IgD-negative memory B cell (primary cell): ENCODE results near the gene ZNF441. TPM values are rescaled to one million over a fixed set of nuclear protein-coding genes. Genes with fewer than 3 reads are reported as not detected.
"Not testable (repeated sequence)": the region's sequence is repeated elsewhere in the genome, so short reads cannot be mapped to it uniquely, and the experiment has no call there.

Source experiments
- H3K27ac Mint-ChIP-seq, 3 donors: one replicate each; pipeline ENCODE4 v1.8.0; 2020 to 2022; ENCODE audit warnings: mild to moderate bottlenecking in 3 of 3, mixed read lengths in 3 of 3, moderate library complexity in 1 of 3
- H3K27me3 Mint-ChIP-seq: one replicate; pipeline ENCODE4 v1.8.0; 2021; ENCODE audit warnings: mixed read lengths
- H3K36me3 Mint-ChIP-seq: one replicate; pipeline ENCODE4 v1.8.0; 2020; ENCODE audit warnings: mild to moderate bottlenecking, mixed read lengths
- H3K4me1 Mint-ChIP-seq, 3 donors: one replicate each; pipeline ENCODE4 v1.8.0; 2020 to 2022; ENCODE audit warnings: mixed read lengths in 3 of 3, mild to moderate bottlenecking in 1 of 3
- H3K4me3 Mint-ChIP-seq, 4 donors: one replicate each; pipeline ENCODE4 v1.8.0; 2020 to 2022; ENCODE audit warnings: mild to moderate bottlenecking in 4 of 4, mixed read lengths in 4 of 4, moderate library complexity in 3 of 4
- H3K9me3 Mint-ChIP-seq, 3 donors: one replicate each; pipeline ENCODE4 v1.8.0; 2020 to 2021; ENCODE audit warnings: mixed read lengths in 3 of 3, mild to moderate bottlenecking in 1 of 3
- polyA plus RNA-seq: library from polyadenylated mRNA; unstranded; fragments of 300-500 nt; fragmentation: Illumina TruSeq; gene quantifications from one replicate; pipeline ENCODE4 v1.2.3, GENCODE V29; 2021

The ZNF441 gene
- polyA plus RNA-seq, 1 donor from 2014 or later = 9.3 TPM

DNA sequence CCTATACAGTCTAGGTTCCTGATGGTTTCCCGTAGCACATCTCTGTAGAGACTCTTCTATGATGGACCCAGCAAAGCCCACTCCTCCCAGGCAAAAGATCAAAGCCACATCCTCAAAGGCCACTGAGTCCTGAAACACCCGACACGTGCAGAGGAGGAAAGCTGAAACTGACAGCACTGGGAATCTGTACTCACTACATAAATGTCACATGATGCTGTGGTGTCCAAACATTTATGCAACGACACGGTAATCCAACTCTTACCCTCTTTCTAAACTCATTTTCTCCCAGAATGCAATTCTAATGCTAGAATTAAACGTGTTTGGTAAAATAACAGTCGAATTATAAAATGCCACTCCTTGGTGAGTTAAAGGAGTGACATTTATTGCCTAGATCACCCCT is 7.0 kb upstream of the ZNF441 start:
- H3K4me3 Mint-ChIP-seq = no peak overlapping the region
- peaks cover 0 to 2% (median 0%) of the 10 kb centered on the region in 3 donors for H3K4me1 Mint-ChIP-seq
- no peak overlapping the region for H3K27ac Mint-ChIP-seq
- H3K9me3 Mint-ChIP-seq = peaks cover 13 to 39% (median 20%) of the 10 kb centered on the region in 3 donors
- H3K27me3 Mint-ChIP-seq = peaks cover 5% of the 10 kb centered on the region
- H3K36me3 Mint-ChIP-seq = peaks cover 2% of the 10 kb centered on the region

DNA sequence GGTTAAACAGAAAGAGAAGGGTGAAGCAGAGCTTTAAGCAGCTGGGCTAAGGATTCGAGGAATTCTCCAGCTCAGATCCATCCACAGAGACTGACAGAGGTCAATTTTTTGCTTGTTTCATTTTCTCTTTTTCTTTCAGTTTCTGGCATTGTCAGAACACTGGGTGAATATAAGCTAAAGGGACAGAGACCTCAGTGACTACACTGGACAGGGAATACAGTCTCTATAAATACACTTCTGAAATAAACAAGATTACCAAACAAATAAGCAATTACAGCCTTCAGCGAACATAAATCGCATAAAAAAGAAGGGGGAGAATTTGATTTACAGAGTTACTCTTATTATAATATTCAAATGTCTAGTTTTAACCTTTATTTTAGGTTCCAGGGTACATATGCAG is 3.7 kb upstream of the ZNF441 start:
- H3K4me1 Mint-ChIP-seq = peaks cover 6 to 17% (median 8%) of the 10 kb centered on the region in 3 donors
- H3K27me3 Mint-ChIP-seq = no peaks in the 10 kb centered on the region
- H3K9me3 Mint-ChIP-seq = peaks cover 4 to 21% (median 7%) of the 10 kb centered on the region in 3 donors
- H3K36me3 Mint-ChIP-seq = peaks cover 5% of the 10 kb centered on the region
- H3K27ac Mint-ChIP-seq = no peak overlapping the region
- H3K4me3 Mint-ChIP-seq = peak overlapping the region in 1 of 4 donors; percentile 28

DNA sequence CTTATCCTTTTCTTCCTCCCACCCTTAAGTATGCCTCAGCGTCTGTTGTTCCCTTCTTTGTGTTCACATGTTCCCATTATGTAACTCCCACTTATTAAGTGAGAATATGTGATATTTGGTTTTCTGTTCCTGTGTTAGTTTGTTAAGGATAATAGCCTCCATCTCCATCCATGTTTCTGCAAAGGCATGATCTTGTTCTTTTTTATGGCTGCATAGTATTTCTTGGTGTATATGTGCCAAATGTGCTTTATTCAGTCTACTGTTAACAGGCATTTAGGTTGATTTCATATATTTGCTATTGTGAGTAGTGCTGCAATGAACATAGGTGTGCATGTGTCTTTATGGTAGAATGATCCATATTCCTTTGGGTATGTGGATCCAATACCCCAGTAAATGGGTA is 3.2 kb upstream of the ZNF441 start:
- Mint-ChIP-seq H3K4me3 (peak overlapping the region in 1 of 4 donors; percentile 2), H3K9me3 (peaks cover 5 to 21% (median 7%) of the 10 kb centered on the region in 3 donors), H3K27me3 (no peaks in the 10 kb centered on the region), H3K36me3 (peaks cover 5% of the 10 kb centered on the region), H3K4me1 (peaks cover 10 to 20% (median 13%) of the 10 kb centered on the region in 3 donors), H3K27ac (no peak overlapping the region)

DNA sequence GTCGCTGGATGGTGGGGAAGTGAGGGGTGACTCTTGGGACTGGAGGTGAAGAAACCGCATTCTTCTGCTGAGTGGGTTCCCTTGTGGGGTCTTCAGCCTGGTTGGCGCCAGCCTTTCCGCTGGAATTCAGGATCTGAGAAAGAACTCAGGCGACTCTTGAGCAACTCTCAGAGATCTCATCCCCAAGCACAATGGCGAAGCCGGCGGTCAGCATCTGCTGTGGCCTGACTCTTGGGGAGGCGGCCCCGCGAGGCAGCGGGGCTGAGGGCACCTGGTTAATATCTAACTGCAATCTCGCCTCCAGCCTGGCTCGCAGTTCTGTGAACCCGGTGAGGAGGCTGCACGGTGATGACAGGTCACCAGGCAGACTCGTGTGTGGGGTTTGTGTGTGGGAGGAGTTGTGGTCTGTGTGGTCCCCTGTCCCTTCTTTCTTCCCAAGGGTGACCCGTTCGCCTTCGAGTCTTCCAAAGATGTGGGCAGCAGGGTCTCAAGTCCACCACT is 883 bp downstream of the ZNF441 start:
- Mint-ChIP-seq H3K36me3 (peaks cover 17% of the 10 kb centered on the region), H3K9me3 (peaks cover 9 to 25% (median 20%) of the 10 kb centered on the region in 3 donors), H3K27ac (peak overlapping the region; percentile 78 to 87 (median 86)), H3K27me3 (no peaks in the 10 kb centered on the region), H3K4me3 (peak overlapping the region; percentile 97 to 99 (median 98)), H3K4me1 (peaks cover 15 to 23% (median 21%) of the 10 kb centered on the region in 3 donors)

DNA sequence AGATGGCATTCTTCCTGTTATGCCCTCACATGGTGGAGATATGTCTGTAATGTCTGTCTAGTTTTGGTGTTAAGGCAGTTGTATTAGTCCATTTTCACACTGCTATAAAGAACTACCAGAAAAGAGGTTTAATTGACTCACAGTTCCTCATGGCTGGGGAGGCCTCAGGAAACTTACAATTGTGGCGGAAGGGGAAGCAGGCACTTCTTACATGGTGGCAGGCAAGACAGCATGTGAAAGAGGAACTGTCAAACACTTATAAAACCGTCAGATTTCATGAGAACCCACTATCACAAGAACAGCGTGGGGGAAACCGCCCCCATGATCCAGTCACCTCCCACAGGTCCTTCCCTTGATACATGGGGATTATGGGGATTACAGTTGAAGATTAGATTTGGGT is 3.2 kb downstream of the ZNF441 start:
- no peaks in the 10 kb centered on the region for H3K27me3 Mint-ChIP-seq
- H3K36me3 Mint-ChIP-seq = peaks cover 24% of the 10 kb centered on the region
- peak overlapping the region in 1 of 4 donors; percentile 46 for H3K4me3 Mint-ChIP-seq

DNA sequence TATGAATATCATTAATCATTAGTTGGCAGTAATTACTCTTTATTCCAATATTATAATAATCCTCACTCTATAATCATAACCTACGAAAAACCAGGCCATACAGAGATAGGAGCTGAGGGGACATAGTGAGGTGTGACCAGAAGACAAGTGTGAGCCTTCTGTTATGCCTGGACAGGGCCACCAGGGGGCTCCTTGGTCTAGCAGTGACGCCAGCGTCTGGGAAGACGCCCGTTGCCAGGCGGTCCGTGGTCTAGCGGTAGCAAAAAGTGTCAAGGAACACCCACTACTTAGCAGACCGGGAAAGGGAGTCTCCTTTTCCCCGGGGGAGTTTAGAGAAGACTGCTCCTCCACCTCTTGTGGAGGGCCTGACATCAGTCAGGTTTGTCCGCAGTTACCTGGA is 4.7 kb downstream of the ZNF441 start:
- not testable (repeated sequence) for H3K4me3 Mint-ChIP-seq, H3K27ac Mint-ChIP-seq, H3K27me3 Mint-ChIP-seq
- peaks cover 16 to 23% (median 17%) of the 10 kb centered on the region in 3 donors for H3K4me1 Mint-ChIP-seq
- H3K36me3 Mint-ChIP-seq = peaks cover 30% of the 10 kb centered on the region
- peaks cover 8 to 38% (median 32%) of the 10 kb centered on the region in 3 donors for H3K9me3 Mint-ChIP-seq

More for the DNA sequence above, 3.2 kb downstream of the ZNF441 start:
- Mint-ChIP-seq H3K9me3 (peaks cover 8 to 31% (median 26%) of the 10 kb centered on the region in 3 donors), H3K27ac (peak overlapping the region in 1 of 3 donors; percentile 7), H3K4me1 (peaks cover 17 to 25% (median 21%) of the 10 kb centered on the region in 3 donors)

DNA sequence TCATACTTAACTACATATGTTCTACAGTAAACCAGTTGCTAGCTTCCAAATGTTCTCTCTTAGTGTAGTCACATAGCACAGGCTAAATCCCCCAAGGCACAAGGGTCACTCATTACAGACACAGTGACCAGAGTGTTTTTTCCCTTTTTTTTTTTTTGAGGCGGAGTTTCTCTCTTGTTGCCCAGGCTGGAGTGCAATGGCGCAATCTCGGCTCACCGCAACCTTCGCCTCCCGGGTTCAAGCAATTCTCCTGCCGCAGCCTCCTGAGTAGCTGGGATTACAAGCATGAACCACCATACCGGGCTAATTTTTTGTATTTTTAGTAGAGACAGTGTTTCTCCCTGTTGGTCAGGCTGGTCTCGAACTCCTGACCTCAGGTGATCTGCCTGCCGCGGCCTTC is 9.9 kb downstream of the ZNF441 start:
- H3K4me3 Mint-ChIP-seq, H3K27ac Mint-ChIP-seq, H3K27me3 Mint-ChIP-seq, H3K4me1 Mint-ChIP-seq: not testable (repeated sequence)
- Mint-ChIP-seq H3K9me3 (peaks cover 11 to 53% (median 47%) of the 10 kb centered on the region in 3 donors), H3K36me3 (peaks cover 46% of the 10 kb centered on the region)

DNA sequence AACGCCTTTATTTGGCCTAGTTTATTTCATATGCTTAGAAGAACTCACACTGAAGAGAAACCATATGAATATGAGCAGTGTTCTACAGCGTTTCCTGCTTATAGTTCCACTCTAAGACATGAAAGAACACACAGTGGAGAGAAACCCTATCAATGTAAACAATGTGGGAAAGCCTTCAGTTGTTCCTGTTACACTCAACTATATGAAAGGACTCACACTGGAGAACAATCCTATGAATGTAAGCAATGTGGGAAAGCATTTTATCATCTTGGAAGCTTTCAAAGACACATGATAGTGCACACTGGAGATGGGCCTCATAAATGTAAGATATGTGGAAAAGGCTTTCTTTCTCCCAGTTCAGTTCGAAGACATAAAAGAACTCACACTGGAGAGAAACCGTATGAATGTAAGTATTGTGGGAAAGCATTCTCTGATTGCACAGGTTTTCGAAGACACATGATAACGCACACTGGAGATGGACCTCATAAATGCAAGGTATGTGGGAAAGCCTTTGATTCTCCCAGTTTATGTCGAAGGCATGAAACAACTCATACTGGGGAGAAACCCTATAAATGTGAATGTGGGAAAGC is 13.7 kb downstream of the ZNF441 start:
- Mint-ChIP-seq H3K4me3 (peak overlapping the region in 1 of 4 donors; percentile 49), H3K9me3 (peaks cover 17 to 53% (median 35%) of the 10 kb centered on the region in 3 donors), H3K27me3 (no peaks in the 10 kb centered on the region), H3K27ac (no peak overlapping the region), H3K36me3 (peaks cover 42% of the 10 kb centered on the region), H3K4me1 (no peaks in the 10 kb centered on the region)

DNA sequence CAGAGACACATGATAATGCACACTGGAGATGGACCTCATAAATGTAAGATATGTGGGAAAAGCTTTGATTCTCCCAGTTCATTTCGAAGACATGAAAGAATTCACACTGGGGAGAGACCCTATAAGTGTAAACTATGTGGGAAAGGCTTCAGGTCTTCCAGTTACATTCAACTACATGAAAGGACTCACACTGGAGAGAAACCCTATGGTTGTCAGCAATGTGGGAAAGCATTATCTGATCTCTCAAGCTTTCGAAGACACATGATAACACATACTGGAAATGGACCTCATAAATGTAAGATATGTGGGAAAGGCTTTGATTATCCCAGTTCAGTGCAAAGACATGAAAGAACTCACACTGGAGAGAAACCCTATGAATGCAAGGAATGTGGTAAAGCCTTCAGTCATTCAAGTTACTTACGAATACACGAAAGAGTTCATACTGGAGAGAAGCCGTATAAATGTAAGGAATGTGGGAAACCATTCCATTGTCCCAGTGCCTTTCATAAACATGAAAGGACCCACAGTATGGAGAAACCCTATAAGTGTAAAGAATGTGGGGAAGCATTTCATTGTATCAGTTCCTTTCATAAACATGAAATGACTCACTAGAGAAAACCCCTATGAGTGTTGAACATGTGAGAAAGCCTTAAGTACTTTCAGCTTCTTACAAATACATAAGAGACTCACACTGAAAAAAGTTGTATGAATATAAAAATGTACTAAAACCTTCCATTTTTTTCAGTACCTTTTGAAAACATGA is 14.7 kb downstream of the ZNF441 start:
- Mint-ChIP-seq H3K36me3 (peaks cover 36% of the 10 kb centered on the region), H3K27ac (peak overlapping the region in 1 of 3 donors; percentile 67), H3K9me3 (peaks cover 19 to 49% (median 28%) of the 10 kb centered on the region in 3 donors), H3K4me1 (no peaks in the 10 kb centered on the region), H3K27me3 (no peaks in the 10 kb centered on the region), H3K4me3 (no peak overlapping the region)

DNA sequence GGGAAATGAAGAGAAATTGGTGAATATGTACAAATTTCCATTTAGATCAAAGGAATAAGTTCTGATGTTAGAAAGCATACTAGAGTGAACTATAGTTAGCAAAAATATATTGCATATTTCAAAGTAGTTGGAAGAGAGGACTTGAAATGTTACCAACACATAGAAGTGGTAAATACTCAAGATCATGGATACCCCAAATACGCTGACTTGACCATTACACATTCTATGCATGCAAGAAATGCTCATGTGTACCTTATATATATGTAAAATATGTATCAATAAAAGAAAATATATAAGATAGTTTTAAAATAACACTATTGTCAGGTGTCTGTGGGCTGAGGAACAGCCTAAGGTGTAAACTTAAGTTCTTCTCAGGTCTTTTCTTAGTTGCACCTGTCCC is 17.0 kb downstream of the ZNF441 start:
- no peak overlapping the region for H3K27ac Mint-ChIP-seq
- H3K9me3 Mint-ChIP-seq = peaks cover 18 to 51% (median 28%) of the 10 kb centered on the region in 3 donors
- no peaks in the 10 kb centered on the region for H3K4me1 Mint-ChIP-seq
- H3K27me3 Mint-ChIP-seq = no peaks in the 10 kb centered on the region
- peaks cover 24% of the 10 kb centered on the region for H3K36me3 Mint-ChIP-seq
- no peak overlapping the region for H3K4me3 Mint-ChIP-seq

DNA sequence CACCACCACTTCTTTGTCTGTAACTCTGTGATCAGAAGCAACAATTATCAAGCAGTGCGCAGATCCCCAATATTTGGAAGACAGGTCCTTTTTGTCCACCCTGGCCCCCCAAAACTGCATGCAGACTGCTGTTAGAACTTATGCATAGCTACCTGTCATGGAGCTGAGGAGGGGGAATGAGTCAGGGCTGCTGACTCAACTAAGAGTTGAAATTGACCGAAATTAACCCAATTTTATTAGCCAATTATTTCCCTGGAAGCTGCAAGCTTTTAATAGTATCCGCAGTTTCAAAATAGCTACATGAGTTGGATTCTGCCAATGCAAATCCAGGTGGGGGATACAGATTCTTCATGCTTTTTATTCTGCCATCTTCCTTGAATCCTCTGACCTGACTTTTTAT is 17.6 kb downstream of the ZNF441 start:
- Mint-ChIP-seq H3K36me3 (peaks cover 20% of the 10 kb centered on the region), H3K27me3 (no peaks in the 10 kb centered on the region), H3K4me1 (no peaks in the 10 kb centered on the region), H3K9me3 (peaks cover 15 to 52% (median 34%) of the 10 kb centered on the region in 3 donors), H3K27ac (no peak overlapping the region), H3K4me3 (peak overlapping the region in 1 of 4 donors; percentile 13)

DNA sequence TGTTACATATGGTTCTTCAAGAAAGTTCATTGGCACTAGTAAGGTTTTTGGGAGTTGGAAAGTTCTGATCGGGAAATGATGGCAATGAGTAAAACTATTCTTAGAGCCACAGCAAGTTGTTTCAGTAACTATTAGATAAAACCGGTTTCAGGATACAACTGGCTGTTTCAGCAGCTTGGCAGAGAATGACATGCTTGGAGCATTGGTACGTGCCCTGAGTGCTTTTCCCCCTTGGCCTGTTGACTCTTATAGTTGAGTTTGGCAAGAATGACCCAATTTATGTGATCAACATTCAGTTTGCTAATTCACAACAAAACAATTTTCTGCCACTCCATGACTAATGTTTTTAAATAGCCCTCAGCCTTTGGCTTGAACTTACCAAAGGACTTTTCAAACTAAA is 20.7 kb downstream of the ZNF441 start:
- H3K27me3 Mint-ChIP-seq = no peaks in the 10 kb centered on the region
- peaks cover 15 to 57% (median 38%) of the 10 kb centered on the region in 3 donors for H3K9me3 Mint-ChIP-seq
- H3K4me3 Mint-ChIP-seq = no peak overlapping the region
- no peak overlapping the region for H3K27ac Mint-ChIP-seq
- H3K4me1 Mint-ChIP-seq = peaks cover 0 to 2% (median 0%) of the 10 kb centered on the region in 3 donors
- peaks cover 5% of the 10 kb centered on the region for H3K36me3 Mint-ChIP-seq

DNA sequence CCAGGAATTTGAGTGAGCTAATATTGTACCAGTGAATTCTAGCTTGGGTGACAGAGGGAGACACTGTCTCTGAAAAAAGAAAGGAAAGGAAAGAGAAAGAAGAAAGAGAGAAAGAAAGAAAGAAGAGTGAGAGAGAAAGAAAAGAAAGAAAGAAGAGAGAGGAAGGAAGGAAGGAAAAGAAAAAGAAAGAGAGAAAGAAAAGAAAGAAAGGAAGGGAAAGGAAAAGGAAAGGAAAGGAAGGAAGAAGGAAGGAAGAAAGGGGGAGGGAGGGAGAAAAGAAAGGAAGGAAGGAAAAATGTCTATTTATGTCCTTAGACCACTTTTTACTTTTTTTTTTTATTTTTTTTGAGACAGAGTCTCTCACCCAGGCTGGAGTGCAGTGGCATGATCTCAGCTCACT is 26.1 kb downstream of the ZNF441 start:
- no peaks in the 10 kb centered on the region for H3K27me3 Mint-ChIP-seq
- peaks cover 7 to 9% (median 8%) of the 10 kb centered on the region in 3 donors for H3K4me1 Mint-ChIP-seq
- H3K36me3 Mint-ChIP-seq = no peaks in the 10 kb centered on the region
- H3K9me3 Mint-ChIP-seq = peaks cover 3 to 29% (median 22%) of the 10 kb centered on the region in 3 donors
- H3K27ac Mint-ChIP-seq = no peak overlapping the region
- H3K4me3 Mint-ChIP-seq = no peak overlapping the region

DNA sequence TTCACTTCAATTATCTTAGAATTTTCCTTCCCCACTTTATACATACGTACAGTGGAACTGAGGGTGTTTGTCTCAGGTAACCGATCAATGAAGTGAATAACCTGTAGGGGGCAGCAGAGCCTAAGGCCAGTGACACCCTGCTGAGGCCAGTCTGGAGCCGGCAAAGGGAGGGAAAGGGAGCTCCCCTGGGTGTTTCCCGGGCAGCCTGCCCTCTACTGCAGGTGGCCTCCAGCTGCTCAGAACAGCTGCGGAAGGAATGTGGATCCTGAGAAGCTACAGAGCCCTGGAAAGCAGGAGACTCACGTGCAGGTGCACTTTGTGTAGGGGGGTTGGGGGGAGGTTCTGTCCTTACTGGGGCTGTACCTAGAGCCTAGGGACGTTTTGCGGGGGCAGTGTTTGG is 30.7 kb downstream of the ZNF441 start:
- peaks cover 10 to 14% (median 12%) of the 10 kb centered on the region in 3 donors for H3K4me1 Mint-ChIP-seq
- peak overlapping the region; percentile 61 to 89 (median 63) for H3K27ac Mint-ChIP-seq
- H3K4me3 Mint-ChIP-seq = peak overlapping the region; percentile 36 to 96 (median 92)
- H3K27me3 Mint-ChIP-seq = no peaks in the 10 kb centered on the region
- no peaks in the 10 kb centered on the region for H3K9me3 Mint-ChIP-seq
- H3K36me3 Mint-ChIP-seq = no peaks in the 10 kb centered on the region
